Mucosa of descending colon (tissue), 3 donors: ENCODE measurements around the gene DPT. TPM values are rescaled to one million over a fixed set of nuclear protein-coding genes. Genes with fewer than 3 reads are reported as not detected.

Experiments
- ATAC-seq: fragments of 200-7000 bp; cut with Tn5 transposase; one replicate; pipeline ENCODE4 v1.9.1; 2020; ENCODE audit warnings: mild to moderate bottlenecking, moderate library complexity
- DNase-seq, 3 donors: peaks; one replicate each; pipeline ENCODE4 v3.0.0-alpha.2; 2020
- H3K36me3 ChIP-seq: fragments of 200-600 bp; one replicate; pipeline ENCODE4 v1.8.0; 2021; ENCODE audit warnings: low read depth, mild to moderate bottlenecking
- H3K4me1 ChIP-seq: fragments of 200-600 bp; one replicate; pipeline ENCODE4 v1.8.0; 2021; ENCODE audit warnings: low read depth, mild to moderate bottlenecking
- H3K4me3 ChIP-seq: fragments of 200-600 bp; one replicate; pipeline ENCODE4 v1.8.0; 2021; ENCODE audit warnings: mild to moderate bottlenecking
- H3K9me3 ChIP-seq: fragments of 200-600 bp; one replicate; pipeline ENCODE4 v1.8.0; 2021; ENCODE audit warnings: mild to moderate bottlenecking
- CTCF ChIP-seq: fragments of 200-600 bp; IDR thresholded peaks from one replicate; pipeline ENCODE4 v1.8.0; 2022; ENCODE audit warnings: antibody characterized with exemption, mild to moderate bottlenecking
- intact Hi-C, 2 donors: fragments of 100-400 bp; cut with DNase I in 1 of 2; cut with micrococcal nuclease in 1 of 2; formaldehyde crosslinking; loops; one replicate each; pipeline versions ENCODE4 v1.11.0 to v1.11.1; 2022; cut with DNase I, micrococcal nuclease
- total RNA-seq, 3 donors: library from RNA; stranded (reverse); fragmentation: NEBNext Ultra II Directional in 2 of 3; extraction: Animal tissue kit (Norgen Biotek cat#: 25700) in 2 of 3; gene quantifications; one replicate each; pipeline versions ENCODE4 v1.2.1 to v1.2.4, GENCODE V29; 2021 to 2023
- donor health status: DM: no; HTN: no; CAD: no; lungs with moderate emphysema.
- donor health status: DM: no; HTN: no; CAD: no.
- donor health status: DM: no; HTN: yes; CAD: no.

The DPT gene
- total RNA-seq, 3 donors from 2014 or later, result 4.8 to 277 (median 16.9) TPM

GRCh38 chr1:168653567-168653966 is 75.4 kb downstream of the DPT start:
- no peak for TF ChIP-seq CTCF
- DNase-seq (no peak), ATAC-seq (no peak)
- Histone ChIP-seq H3K4me1 (no peaks in the 10 kb centered on the region), H3K9me3 (no peaks in the 10 kb centered on the region), H3K36me3 (no peaks in the 10 kb centered on the region), H3K4me3 (no peak overlapping the region)
- intact Hi-C loops, result no loop called here

DNA sequence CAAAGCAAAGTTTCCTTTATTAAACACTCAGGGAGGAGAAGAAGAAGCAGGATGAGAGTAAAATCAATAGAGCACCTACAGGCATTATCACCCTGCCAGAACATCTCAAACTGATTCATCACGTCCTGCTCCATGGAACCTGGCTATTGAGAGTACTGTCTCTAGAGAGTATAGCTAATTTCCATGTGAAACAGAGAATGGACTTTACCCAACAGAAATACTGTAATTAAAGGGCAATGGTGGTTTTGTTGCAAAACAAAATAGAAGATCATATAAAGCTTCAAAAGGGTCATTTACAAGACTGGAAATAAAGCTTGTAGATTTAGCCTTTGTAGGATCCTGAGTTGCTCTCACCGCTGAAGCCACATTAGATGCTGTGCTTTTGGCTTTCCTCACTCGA is 83.3 kb downstream of the DPT start:
- intact Hi-C loops, result no loop called here
- no peak overlapping the region for H3K4me3 ChIP-seq
- no peaks in the 10 kb centered on the region for H3K9me3 ChIP-seq
- no peak for TF ChIP-seq CTCF
- H3K36me3 ChIP-seq, result no peaks in the 10 kb centered on the region
- DNase-seq (no peak), ATAC-seq (no peak)
- no peaks in the 10 kb centered on the region for H3K4me1 ChIP-seq

Other genes starting within 250 kb of the DPT start
- 1 to 10 TPM in 2 of 3 donors, under 1 TPM in 1; 0.58 to 3.3 (median 1.3) TPM for gene XCL2, start 185.2 kb downstream of the DPT start, total RNA-seq
- gene XCL1, start 152.6 kb downstream of the DPT start, total RNA-seq, result 1 to 10 TPM in 1 of 3 donors, under 1 TPM in 1, not detected in 1; 0.22 to 1.1 TPM